SK-N-SH (cell line): ENCODE measurements around the gene KRT81. TPM values are rescaled to one million over a fixed set of nuclear protein-coding genes. Genes with fewer than 3 reads are reported as not detected.

ENCODE experiments used
- CTCF ChIA-PET: fragments of 300-600, 350-600 bp; formaldehyde crosslinking; extraction: SDS; loops from one replicate; lab custom pipeline; 2021; lab: Yijun Ruan, JAX
- POLR2A ChIA-PET: fragments of 350-600 bp; sonication (Branson Sonifier 250); formaldehyde crosslinking; extraction: SDS; loops from one replicate; lab custom pipeline; 2020; ENCODE audit warnings: antibody characterized with exemption, inconsistent platforms; lab: Yijun Ruan, JAX
- DNase-seq: peaks from one replicate; pipeline ENCODE4 v3.0.0; 2012
- H2AFZ ChIP-seq: fragments of 200-600 bp; sonication (generic); 2 replicates; pipeline ENCODE4 v1.8.1; 2016; ENCODE audit warnings: antibody characterized with exemption, mild to moderate bottlenecking, low read depth
- H3F3A ChIP-seq: fragments of 200-600 bp; sonication (generic); replicated peaks from 2 replicates; pipeline ENCODE3; 2016; ENCODE audit warnings: antibody characterized with exemption, mild to moderate bottlenecking; ENCODE audit not compliant: insufficient read depth
- H3K27ac ChIP-seq, 2 experiments: fragments of 200-500 bp in 1 of 2; fragments of 200-600 bp in 1 of 2; sonication (Bioruptor generic) in 1 of 2; sonication (generic), shearing (Covaris generic) in 1 of 2; 2 replicates each; pipeline versions ENCODE4 v1.5.1 to v1.6.1; 2014 to 2016; ENCODE audit warnings: low read depth in 2 of 2, inconsistent platforms in 1 of 2, low read length in 1 of 2, mild to moderate bottlenecking in 1 of 2, mixed read lengths in 1 of 2
- H3K27me3 ChIP-seq: fragments of 200-600 bp; sonication (generic), shearing (Covaris generic); 2 replicates; pipeline ENCODE4 v1.6.1; 2016; ENCODE audit warnings: mixed run types; ENCODE audit not compliant: insufficient read depth
- H3K36me3 ChIP-seq, 2 experiments: fragments of 200-500 bp in 1 of 2; fragments of 200-600 bp in 1 of 2; sonication (Bioruptor generic) in 1 of 2; sonication (generic) in 1 of 2; replicated peaks in 1 of 2; 2 replicates each; pipeline versions ENCODE3 to v1.5.1; 2014 to 2016; ENCODE audit warnings: low read length in 1 of 2, mild to moderate bottlenecking in 1 of 2; ENCODE audit not compliant: insufficient read depth in 2 of 2, control insufficient read depth in 1 of 2
- H3K4me1 ChIP-seq, 2 experiments: fragments of 200-500 bp in 1 of 2; fragments of 200-600 bp in 1 of 2; sonication (Bioruptor generic) in 1 of 2; sonication (generic), shearing (Covaris generic) in 1 of 2; 2 replicates each; pipeline versions ENCODE4 v1.5.1 to v1.6.1; 2014 to 2016; ENCODE audit warnings: low read depth in 1 of 2, low read length in 1 of 2, mixed run types in 1 of 2; ENCODE audit not compliant: insufficient read depth in 2 of 2, control insufficient read depth in 1 of 2
- H3K4me2 ChIP-seq: fragments of 200-600 bp; sonication (generic), shearing (Covaris generic); 2 replicates; pipeline ENCODE4 v1.6.1; 2017; ENCODE audit warnings: mixed run types
- H3K4me3 ChIP-seq, 2 experiments: fragments of 200-500 bp in 1 of 2; fragments of 200-600 bp in 1 of 2; sonication (Bioruptor generic) in 1 of 2; sonication (generic), shearing (Covaris generic) in 1 of 2; 2 replicates each; pipeline versions ENCODE4 v1.5.1 to v1.8.1; 2014 to 2016; ENCODE audit warnings: low read depth in 2 of 2, inconsistent platforms in 1 of 2, low read length in 1 of 2, mild to moderate bottlenecking in 1 of 2, mixed read lengths in 1 of 2, moderate library complexity in 1 of 2
- H3K79me2 ChIP-seq: fragments of 200-600 bp; sonication (generic); 2 replicates; pipeline ENCODE4 v1.8.1; 2017; ENCODE audit warnings: mild to moderate bottlenecking; ENCODE audit not compliant: insufficient read depth
- H3K9ac ChIP-seq: fragments of 200-600 bp; sonication (generic); 2 replicates; pipeline ENCODE4 v1.6.1; 2017; ENCODE audit warnings: mixed run types
- H3K9me2 ChIP-seq: fragments of 200-600 bp; sonication (generic); 2 replicates; pipeline ENCODE4 v1.6.1; 2017; ENCODE audit warnings: mixed run types
- H3K9me3 ChIP-seq: fragments of 200-600 bp; sonication (generic); 2 replicates; pipeline ENCODE4 v1.6.1; 2017; ENCODE audit warnings: mixed run types, mild to moderate bottlenecking, moderate library complexity
- H4K20me1 ChIP-seq: fragments of 200-600 bp; sonication (generic); 2 replicates; pipeline ENCODE4 v1.6.1; 2017; ENCODE audit warnings: mild to moderate bottlenecking, mixed run types; ENCODE audit not compliant: insufficient read depth
- EP300 ChIP-seq, 2 experiments: IDR thresholded peaks; 2 replicates each; pipeline versions ENCODE4 v1.4.0 to v1.6.1; 2012; ENCODE audit warnings: borderline replicate concordance in 1 of 2, low read depth in 1 of 2, low read length in 1 of 2
- FOSL2 ChIP-seq: IDR thresholded peaks from 2 replicates; pipeline ENCODE4 v1.4.0; 2012; ENCODE audit warnings: low read depth, mild to moderate bottlenecking, moderate library complexity, borderline replicate concordance
- FOXM1 ChIP-seq: IDR thresholded peaks from 2 replicates; pipeline ENCODE4 v1.4.0; 2012; ENCODE audit warnings: low read depth, mild to moderate bottlenecking
- GABPA ChIP-seq: IDR thresholded peaks from 2 replicates; pipeline ENCODE4 v1.4.0; 2012; ENCODE audit warnings: low read depth, mild to moderate bottlenecking
- GATA2 ChIP-seq: sonication (generic); formaldehyde crosslinking; IDR thresholded peaks from 2 replicates; pipeline ENCODE4 v1.5.0; 2020; ENCODE audit warnings: mild to moderate bottlenecking, missing genetic modification reagents
- MEF2A ChIP-seq: IDR thresholded peaks from 2 replicates; pipeline ENCODE4 v1.4.0; 2012; ENCODE audit warnings: low read depth, borderline replicate concordance
- NFIC ChIP-seq: IDR thresholded peaks from 2 replicates; pipeline ENCODE4 v1.4.0; 2012; ENCODE audit warnings: borderline replicate concordance
- NRF1 ChIP-seq: IDR thresholded peaks from 2 replicates; pipeline ENCODE4 v1.6.1; 2012; ENCODE audit warnings: low read depth, mild to moderate bottlenecking, low read length
- POLR2AphosphoS5 ChIP-seq: IDR thresholded peaks from 2 replicates; pipeline ENCODE4 v1.6.1; 2012; ENCODE audit warnings: low read depth, low read length
- RCOR1 ChIP-seq: fragments of 150-350 bp; IDR thresholded peaks from 2 replicates; pipeline ENCODE4 v1.6.1; 2017; ENCODE audit warnings: antibody characterized with exemption, low read length
- REST ChIP-seq: IDR thresholded peaks from 2 replicates; pipeline ENCODE4 v1.6.1; 2012; ENCODE audit warnings: mild to moderate bottlenecking, low read depth, low read length, moderate library complexity
- TEAD4 ChIP-seq: IDR thresholded peaks from 2 replicates; pipeline ENCODE4 v1.4.0; 2012; ENCODE audit warnings: mild to moderate bottlenecking, borderline replicate concordance; ENCODE audit not compliant: insufficient read depth
- USF2 ChIP-seq: fragments of 150-350 bp; IDR thresholded peaks from 2 replicates; pipeline ENCODE4 v1.6.1; 2017; ENCODE audit warnings: antibody characterized with exemption, low read length, low read depth, borderline replicate concordance
- YY1 ChIP-seq: IDR thresholded peaks from 2 replicates; pipeline ENCODE4 v1.4.0; 2012; ENCODE audit warnings: low read depth, mild to moderate bottlenecking
- ZBTB33 ChIP-seq: IDR thresholded peaks from 2 replicates; pipeline ENCODE4 v1.4.0; 2012; ENCODE audit warnings: low read depth, borderline replicate concordance
- WGBS: methylation state at CpG from one replicate; pipeline ENCODE4 v1.1.6; 2017; ENCODE audit warnings: low lambda C conversion rate; 5-methylcytosine and 5-hydroxymethylcytosine counted together
- polyA plus RNA-seq, 3 experiments: library from polyadenylated mRNA; depleted of rRNA; stranded (reverse); fragments of >200 nt; gene quantifications; 2 replicates each; pipeline ENCODE4 v1.2.3, GENCODE V29; 2012

Gene KRT81
- polyA plus RNA-seq, 1 of the 3 experiments (the other 2 are of a cell fraction): 1.9 TPM

- no peak for TF ChIP-seq REST
Observed at GRCh38 chr12:52262286-52262685, 29.0 kb downstream of the KRT81 start (continued).

- 82% methylated on average over 1 of the region's 1 CpG for WGBS
- H3K79me2 ChIP-seq: no peaks in the 10 kb centered on the region
- no peak overlapping the region for H3K4me3 ChIP-seq
- TF ChIP-seq FOSL2 (no peak), RCOR1 (no peak), NFIC (no peak), REST (no peak), TEAD4 (no peak), GATA2 (no peak), EP300 (IDR thresholded peaks at IDR 0.05; ENCODE audit: borderline replicate concordance in 1 of 2, low read depth in 1 of 2, low read length in 1 of 2) (no peak), FOXM1 (no peak), USF2 (no peak), GABPA (no peak), MEF2A (no peak), ZBTB33 (no peak), YY1 (no peak), NRF1 (no peak), POLR2AphosphoS5 (no peak)
- TF ChIP-seq, all 33 proteins: peak for 0
- Histone ChIP-seq H2AFZ (no peak overlapping the region), H3K4me1 (peaks cover 3 to 16% of the 10 kb centered on the region in 2 experiments; a peak in 3 of 4 replicates), H3K4me2 (peak overlapping the region; percentile 24; the same call in 1 of the 2 replicates), H3K27ac (no peak overlapping the region; a peak in 1 of 4 replicates), H3K9me3 (no peaks in the 10 kb centered on the region), H3F3A (peaks cover 7% of the 10 kb centered on the region), H3K9me2 (no peaks in the 10 kb centered on the region), H3K27me3 (no peaks in the 10 kb centered on the region), H4K20me1 (no peaks in the 10 kb centered on the region), H3K9ac (no peak overlapping the region), H3K36me3 (no peaks in the 10 kb centered on the region)
- CTCF ChIA-PET: interaction anchor here (6.8 kb wide), 1 partner anchor 65 kb away, joined by 42 read pairs; no protein-coding TSS in a partner anchor
- POLR2A ChIA-PET: no interaction called here
- DNase-seq: no peak
Observed at GRCh38 chr12:52261208-52261484, 30.2 kb downstream of the KRT81 start.
